ENCODE measurements around the gene ERICH6B. TPM values are rescaled to one million over a fixed set of nuclear protein-coding genes. Genes with fewer than 3 reads are reported as not detected.

ERICH6B gene
- total and polyA plus RNA-seq, 2 experiments from 2014 or later = not detected

Small RNA genes lying within 50 kb of the gene (small RNA-seq; reads per million reads assigned to genes)
- not detected for gene RNA5SP27 (ENCODE audit: low replicate concordance)
- not detected for gene TIMM9P3 (ENCODE audit: low replicate concordance)

Other genes starting within 250 kb of the ERICH6B start
- gene SLC25A30, start 197.4 kb downstream of the ERICH6B start, total RNA-seq (2014; rRNA removed; shearing (Covaris generic)) = 4.3 and 7.5 TPM in 2 replicates
- gene SLC25A30, start 197.4 kb downstream of the ERICH6B start, polyA plus RNA-seq (2016; fragmentation: Nextera tagmentation; extraction: Ambion mirVana) = 1.6 and 2.0 TPM in 2 replicates
- gene COG3, start 150.8 kb downstream of the ERICH6B start, total RNA-seq (2014; rRNA removed; shearing (Covaris generic)) = 15.6 and 23.9 TPM in 2 replicates
- gene COG3, start 150.8 kb downstream of the ERICH6B start, polyA plus RNA-seq (2016; fragmentation: Nextera tagmentation; extraction: Ambion mirVana) = 17.1 and 18.6 TPM in 2 replicates
- 0.42 TPM in 1 of 2 replicates, not detected in the other for gene CBY2, start 86.6 kb upstream of the ERICH6B start, total RNA-seq (2014; rRNA removed; shearing (Covaris generic))
- gene CBY2, start 86.6 kb upstream of the ERICH6B start, polyA plus RNA-seq (2016; fragmentation: Nextera tagmentation; extraction: Ambion mirVana) = 0.15 and 0.19 TPM in 2 replicates
- 0.17 and 0.35 TPM in 2 replicates for gene SIAH3, start 236.0 kb upstream of the ERICH6B start, total RNA-seq (2014; rRNA removed; shearing (Covaris generic))
- 0.13 and 0.14 TPM in 2 replicates for gene SIAH3, start 236.0 kb upstream of the ERICH6B start, polyA plus RNA-seq (2016; fragmentation: Nextera tagmentation; extraction: Ambion mirVana)